GM12872 (cell line): Measurements from ENCODE around the gene PFN1.

Source experiments
- TF ChIP-seq, protein P1 (sequence below): IDR thresholded peaks from 3 replicates; pipeline ENCODE4 v1.5.1; 2011; ENCODE audit warnings: low read depth, mild to moderate bottlenecking, low read length, moderate library complexity; ENCODE audit not compliant: insufficient read depth

Gene PFN1

DNA sequence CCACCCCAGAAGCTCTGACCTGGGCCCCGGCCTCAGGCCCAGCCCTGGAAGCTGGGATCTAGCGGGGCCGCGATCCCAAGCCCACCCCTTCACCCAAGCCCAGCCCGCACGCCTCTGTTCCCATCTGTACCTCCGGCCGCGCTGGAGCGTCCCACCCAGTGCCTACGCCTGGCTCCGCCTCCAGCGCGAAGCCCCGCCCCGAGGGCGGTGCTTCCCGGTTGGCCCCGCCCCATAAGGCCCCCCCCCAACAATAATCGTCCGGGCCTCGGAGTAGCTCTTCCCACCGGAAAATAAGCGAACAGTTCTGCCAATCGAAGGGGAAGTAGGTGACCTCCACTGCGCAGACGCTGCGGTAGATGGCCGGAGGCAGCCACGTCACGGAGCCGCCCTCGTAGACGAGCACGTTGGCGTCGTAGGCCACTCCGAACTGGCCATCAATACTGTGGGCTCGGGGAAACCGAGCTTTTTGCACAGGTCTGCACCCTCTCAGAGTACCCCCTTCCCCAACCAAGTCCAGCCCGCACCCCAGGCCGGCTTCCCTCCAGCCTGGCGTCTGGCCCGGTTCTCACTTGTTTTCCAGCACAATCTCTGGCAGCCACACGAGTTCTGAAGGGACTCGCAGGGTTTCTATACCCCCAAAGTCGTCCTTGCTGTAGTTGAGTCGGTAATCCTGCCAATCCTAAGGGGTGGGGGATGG, 46.5 kb downstream of the PFN1 start:
- TF ChIP-seq, protein P1, sequence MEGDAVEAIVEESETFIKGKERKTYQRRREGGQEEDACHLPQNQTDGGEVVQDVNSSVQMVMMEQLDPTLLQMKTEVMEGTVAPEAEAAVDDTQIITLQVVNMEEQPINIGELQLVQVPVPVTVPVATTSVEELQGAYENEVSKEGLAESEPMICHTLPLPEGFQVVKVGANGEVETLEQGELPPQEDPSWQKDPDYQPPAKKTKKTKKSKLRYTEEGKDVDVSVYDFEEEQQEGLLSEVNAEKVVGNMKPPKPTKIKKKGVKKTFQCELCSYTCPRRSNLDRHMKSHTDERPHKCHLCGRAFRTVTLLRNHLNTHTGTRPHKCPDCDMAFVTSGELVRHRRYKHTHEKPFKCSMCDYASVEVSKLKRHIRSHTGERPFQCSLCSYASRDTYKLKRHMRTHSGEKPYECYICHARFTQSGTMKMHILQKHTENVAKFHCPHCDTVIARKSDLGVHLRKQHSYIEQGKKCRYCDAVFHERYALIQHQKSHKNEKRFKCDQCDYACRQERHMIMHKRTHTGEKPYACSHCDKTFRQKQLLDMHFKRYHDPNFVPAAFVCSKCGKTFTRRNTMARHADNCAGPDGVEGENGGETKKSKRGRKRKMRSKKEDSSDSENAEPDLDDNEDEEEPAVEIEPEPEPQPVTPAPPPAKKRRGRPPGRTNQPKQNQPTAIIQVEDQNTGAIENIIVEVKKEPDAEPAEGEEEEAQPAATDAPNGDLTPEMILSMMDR, result no peak

DNA sequence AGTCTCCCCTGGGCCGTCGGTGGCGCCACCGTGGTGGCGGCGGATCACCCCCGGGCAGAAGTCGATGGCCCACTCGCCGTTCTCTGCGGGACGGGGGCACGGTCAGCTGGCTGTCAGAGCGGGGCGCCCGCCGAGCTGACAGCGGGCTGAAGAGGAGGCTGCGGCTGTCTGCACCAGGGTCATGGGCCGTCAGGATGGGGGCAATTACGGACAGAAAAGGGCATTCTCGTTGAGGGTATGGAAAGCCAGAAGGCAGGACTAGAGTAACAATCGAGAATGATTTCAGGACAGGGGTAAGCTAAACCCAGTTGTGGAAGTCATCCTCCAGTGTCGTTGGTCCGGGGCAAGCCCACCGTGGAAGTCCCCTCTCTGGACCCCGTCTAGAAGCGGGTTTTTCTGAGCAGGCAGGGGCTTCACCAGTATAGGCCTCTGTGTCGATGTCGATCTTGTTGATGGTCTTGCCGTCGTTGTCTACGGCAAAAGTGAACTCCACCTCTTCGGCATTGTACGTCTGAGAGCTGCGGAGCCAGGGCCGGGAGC, 47.2 kb downstream of the PFN1 start:
- TF ChIP-seq, protein P1, result no peak

DNA sequence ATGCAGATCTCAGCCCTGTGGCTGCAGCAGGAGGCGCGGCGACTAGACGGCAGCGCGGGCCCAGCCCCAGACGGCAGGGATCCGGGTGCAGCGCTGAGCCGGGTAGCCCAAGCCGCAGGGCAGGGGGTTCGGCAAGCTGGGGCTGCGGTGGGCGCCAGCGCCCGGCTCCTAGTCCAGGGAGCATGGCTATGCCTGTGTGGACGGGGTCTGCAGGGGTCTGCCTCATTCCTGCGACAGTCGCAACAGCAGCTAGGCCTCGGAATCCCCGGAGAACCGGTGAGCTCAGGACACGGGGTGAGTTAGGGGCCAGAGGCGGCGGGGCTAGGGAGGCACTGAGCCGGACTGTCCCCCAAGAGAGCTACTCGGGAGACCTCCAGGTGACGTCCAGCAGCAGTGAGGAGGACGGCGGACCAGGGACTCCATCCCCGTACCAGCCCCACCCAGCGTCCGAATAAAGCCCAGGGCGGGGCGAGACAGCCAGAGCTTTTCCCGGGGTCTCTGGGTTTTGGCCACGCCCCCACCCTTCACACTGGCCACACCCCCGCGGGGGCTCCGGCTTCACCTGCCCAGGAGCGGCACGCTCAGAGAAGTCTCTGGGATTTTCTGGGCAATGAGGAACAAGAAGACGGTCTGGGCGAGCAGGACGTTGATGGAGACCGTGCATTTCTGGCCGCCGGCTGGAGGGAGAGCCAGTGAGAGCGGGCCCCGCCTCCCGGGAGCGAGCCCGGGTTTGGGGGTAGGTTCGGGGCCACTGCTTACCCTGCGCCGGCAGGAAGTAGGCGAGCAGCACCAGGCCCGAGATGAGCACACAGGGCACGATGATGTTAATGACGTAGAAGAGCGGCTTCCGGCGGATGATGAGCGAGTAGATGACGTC, 47.9 kb downstream of the PFN1 start:
- TF ChIP-seq, protein P1, result no peak

DNA sequence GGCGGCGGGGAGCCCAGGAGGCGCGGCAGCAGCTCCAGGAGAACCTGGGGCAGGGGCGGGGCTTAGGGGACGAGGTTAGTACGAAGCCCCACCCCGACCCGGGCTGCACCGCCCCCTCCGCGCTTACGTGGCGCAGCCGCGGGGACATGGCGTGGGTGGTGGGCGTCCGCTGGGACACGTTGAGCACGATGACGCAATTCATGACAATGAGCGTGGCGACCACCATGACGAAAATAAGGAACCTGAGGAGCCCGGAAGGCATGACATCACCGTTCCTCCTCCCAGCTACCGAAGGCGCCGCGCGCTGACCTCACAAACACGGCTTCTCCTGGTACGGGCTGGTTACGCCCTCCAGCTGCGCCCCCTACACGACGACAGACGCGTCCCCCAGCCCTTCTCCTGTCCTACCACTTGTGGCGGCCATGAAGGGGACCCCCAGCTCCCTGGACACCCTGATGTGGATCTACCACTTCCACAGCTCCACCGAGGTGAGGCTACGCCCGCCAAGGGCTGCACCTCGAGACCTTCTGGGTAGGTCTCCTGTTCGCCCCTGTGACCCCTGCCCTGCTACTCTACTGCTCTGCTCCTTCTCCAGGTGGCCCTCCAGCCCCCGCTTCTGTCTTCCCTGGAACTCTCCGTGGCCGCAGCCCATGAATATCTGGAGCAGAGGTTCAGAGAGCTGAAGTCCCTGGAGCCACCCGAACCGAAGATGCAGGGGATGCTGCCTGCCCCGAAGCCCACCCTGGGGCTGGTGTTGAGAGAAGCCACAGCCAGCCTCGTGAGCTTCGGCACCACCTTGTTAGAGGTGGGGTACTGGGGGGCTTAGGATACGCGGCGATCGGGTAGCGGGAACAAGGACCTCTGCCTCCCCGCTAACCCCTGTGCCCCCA, 48.7 kb downstream of the PFN1 start, which contains the start of gene C17orf107:
C17orf107 (plus strand) TSS at position 196 of the 890 bp plus-strand sequence; CDS start at position 423, 227 bp downstream.
- TF ChIP-seq, protein P1, result no peak

DNA sequence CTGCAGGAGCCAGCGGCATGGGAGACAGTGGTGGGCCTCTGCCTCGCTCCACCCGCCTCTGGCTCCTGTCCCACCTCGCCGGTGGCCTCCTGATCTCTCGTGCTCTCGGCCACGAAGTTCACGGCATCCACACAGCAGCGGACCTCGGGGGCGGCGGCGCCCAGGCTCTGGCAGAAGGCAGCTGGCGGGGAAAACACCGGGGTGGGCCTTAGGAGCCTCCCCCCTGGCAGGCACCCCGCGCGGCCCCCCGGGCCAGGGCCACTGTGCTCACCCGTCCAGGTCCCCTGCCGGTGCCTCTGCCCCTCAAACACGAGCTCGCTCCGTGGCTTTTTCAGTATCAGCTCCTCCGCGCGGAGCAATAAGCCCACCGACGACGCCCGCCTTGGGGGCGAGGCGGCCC, 49.4 kb downstream of the PFN1 start:
- TF ChIP-seq, protein P1, result no peak

DNA sequence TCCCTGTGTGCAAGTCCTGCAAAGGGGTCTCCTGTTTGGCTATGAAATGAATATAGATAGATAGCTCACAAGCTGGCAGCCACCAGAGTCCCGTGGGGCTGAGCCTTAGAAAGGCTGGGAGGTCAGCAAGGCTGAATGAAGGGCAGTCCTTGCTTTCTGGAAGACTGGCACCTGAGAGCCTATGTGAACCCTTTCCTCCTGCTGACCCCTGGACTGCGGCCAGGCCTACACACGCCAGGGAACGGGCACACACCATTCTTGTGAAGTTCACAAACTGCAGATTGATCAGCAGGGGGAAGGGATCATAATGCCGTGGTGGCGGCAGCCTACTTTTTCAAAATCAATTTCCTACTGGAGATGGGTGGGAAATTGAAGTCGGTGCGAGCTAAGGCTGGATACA, 50.0 kb downstream of the PFN1 start:
- TF ChIP-seq, protein P1, result no peak
